Stimulated activated naive CD8-positive, alpha-beta T cell treated with anti-CD3 and anti-CD28 coated beads, Interleukin-15, amount 100 ng/mL, for 72 hours (primary cell): Measurements from ENCODE around the gene HERPUD2.
A peak's percentile ranks its signal among the peaks of the same experiment; 100 is the strongest.

Source experiments
- ATAC-seq: fragments of 150-1000 bp; cut with Tn5 transposase; 2 replicates; pipeline ENCODE4 v1.10.0; 2021; ENCODE audit warnings: mild to moderate bottlenecking, moderate library complexity
- DNase-seq, 2 donors: peaks; one replicate each; pipeline ENCODE4 v3.0.0; 2021 to 2022
- H3K27ac Mint-ChIP-seq, 2 donors: one replicate each; pipeline ENCODE4 v1.8.0; 2022; ENCODE audit warnings: mild to moderate bottlenecking in 2 of 2, mixed read lengths in 2 of 2, moderate library complexity in 2 of 2
- H3K27me3 Mint-ChIP-seq: one replicate; pipeline ENCODE4 v1.8.0; 2022; ENCODE audit warnings: mixed read lengths
- H3K4me1 Mint-ChIP-seq: one replicate; pipeline ENCODE4 v1.8.0; 2022; ENCODE audit warnings: mild to moderate bottlenecking, mixed read lengths
- H3K4me3 Mint-ChIP-seq, 2 donors: one replicate each; pipeline ENCODE4 v1.8.0; 2022; ENCODE audit warnings: mild to moderate bottlenecking in 2 of 2, mixed read lengths in 2 of 2, moderate library complexity in 1 of 2
- H3K9me3 Mint-ChIP-seq, 2 donors: one replicate each; pipeline ENCODE4 v1.8.0; 2022; ENCODE audit warnings: mixed read lengths in 2 of 2

Gene HERPUD2

GRCh38 chr7:35720849-35721248 is 25.9 kb upstream of the HERPUD2 start:
- Mint-ChIP-seq H3K27ac (no peak overlapping the region), H3K9me3 (peaks cover 5 to 7% of the 10 kb centered on the region in 2 donors), H3K4me1 (peaks cover 42% of the 10 kb centered on the region), H3K4me3 (no peak overlapping the region), H3K27me3 (no peaks in the 10 kb centered on the region)
- ATAC-seq (no peak), DNase-seq (no peak)

GRCh38 chr7:35720032-35720431 is 25.1 kb upstream of the HERPUD2 start:
- H3K27ac Mint-ChIP-seq = no peak overlapping the region
- no peaks in the 10 kb centered on the region for H3K27me3 Mint-ChIP-seq
- ATAC-seq = no peak

GRCh38 chr7:35718047-35718446 is 23.1 kb upstream of the HERPUD2 start:
- Mint-ChIP-seq H3K9me3 (peaks cover 5 to 6% of the 10 kb centered on the region in 2 donors), H3K27me3 (no peaks in the 10 kb centered on the region), H3K4me1 (peaks cover 24% of the 10 kb centered on the region), H3K4me3 (no peak overlapping the region), H3K27ac (no peak overlapping the region)
- DNase-seq (no peak), ATAC-seq (no peak)

More at GRCh38 chr7:35720032-35720431, 25.1 kb upstream of the HERPUD2 start:
- DNase-seq = no peak
- no peak overlapping the region for H3K4me3 Mint-ChIP-seq
- peaks cover 5 to 7% of the 10 kb centered on the region in 2 donors for H3K9me3 Mint-ChIP-seq
- peaks cover 34% of the 10 kb centered on the region for H3K4me1 Mint-ChIP-seq

- ATAC-seq = no peak
- peaks cover 18% of the 10 kb centered on the region for H3K4me1 Mint-ChIP-seq
- peaks cover under 1% of the 10 kb centered on the region in 2 donors for H3K9me3 Mint-ChIP-seq
- H3K27ac Mint-ChIP-seq = no peak overlapping the region
- no peaks in the 10 kb centered on the region for H3K27me3 Mint-ChIP-seq
- DNase-seq = no peak
- no peak overlapping the region for H3K4me3 Mint-ChIP-seq
These were observed 22.6 kb upstream of the HERPUD2 start for GRCh38 chr7:35717516-35717915.

GRCh38 chr7:35717013-35717412 is 22.1 kb upstream of the HERPUD2 start:
- ATAC-seq (no peak), DNase-seq (no peak)
- Mint-ChIP-seq H3K4me3 (no peak overlapping the region), H3K9me3 (no peaks in the 10 kb centered on the region), H3K27me3 (no peaks in the 10 kb centered on the region), H3K27ac (no peak overlapping the region), H3K4me1 (peaks cover 16% of the 10 kb centered on the region)

GRCh38 chr7:35716038-35716803 is 21.3 kb upstream of the HERPUD2 start:
- Mint-ChIP-seq H3K4me3 (no peak overlapping the region), H3K9me3 (no peaks in the 10 kb centered on the region), H3K27ac (no peak overlapping the region), H3K4me1 (peaks cover 16% of the 10 kb centered on the region), H3K27me3 (no peaks in the 10 kb centered on the region)
- DNase-seq (no peak), ATAC-seq (no peak)

- ATAC-seq (peak; percentile 39), DNase-seq (no peak)
- H3K9me3 Mint-ChIP-seq = no peaks in the 10 kb centered on the region
- H3K27me3 Mint-ChIP-seq = no peaks in the 10 kb centered on the region
- peaks cover 23% of the 10 kb centered on the region for H3K4me1 Mint-ChIP-seq
- no peak overlapping the region for H3K4me3 Mint-ChIP-seq
- no peak overlapping the region for H3K27ac Mint-ChIP-seq
These were observed 19.9 kb upstream of the HERPUD2 start for GRCh38 chr7:35714862-35715261.

- Mint-ChIP-seq H3K27ac (peak overlapping the region in 1 of 2 donors; percentile 46), H3K27me3 (no peaks in the 10 kb centered on the region), H3K4me3 (no peak overlapping the region), H3K9me3 (no peaks in the 10 kb centered on the region), H3K4me1 (peaks cover 28% of the 10 kb centered on the region)
- no peak for DNase-seq
- no peak for ATAC-seq
These were observed 19.5 kb upstream of the HERPUD2 start for GRCh38 chr7:35714407-35714806.

GRCh38 chr7:35712563-35713226 is 17.8 kb upstream of the HERPUD2 start:
- Mint-ChIP-seq H3K9me3 (no peaks in the 10 kb centered on the region), H3K27me3 (no peaks in the 10 kb centered on the region), H3K4me3 (no peak overlapping the region), H3K4me1 (peaks cover 29% of the 10 kb centered on the region), H3K27ac (no peak overlapping the region)
- DNase-seq (no peak), ATAC-seq (no peak)

GRCh38 chr7:35707422-35707821 is 12.5 kb upstream of the HERPUD2 start:
- Mint-ChIP-seq H3K9me3 (no peaks in the 10 kb centered on the region), H3K27me3 (no peaks in the 10 kb centered on the region), H3K27ac (no peak overlapping the region), H3K4me3 (no peak overlapping the region), H3K4me1 (peaks cover 13% of the 10 kb centered on the region)
- DNase-seq = no peak
- ATAC-seq = no peak

- H3K9me3 Mint-ChIP-seq = no peaks in the 10 kb centered on the region
- no peak overlapping the region for H3K27ac Mint-ChIP-seq
These were observed 11.1 kb upstream of the HERPUD2 start for GRCh38 chr7:35705932-35706461.

GRCh38 chr7:35704261-35704660 is 9.3 kb upstream of the HERPUD2 start:
- no peak for DNase-seq
- no peak for ATAC-seq
- Mint-ChIP-seq H3K4me3 (no peak overlapping the region), H3K27me3 (no peaks in the 10 kb centered on the region), H3K27ac (no peak overlapping the region), H3K4me1 (peaks cover 16% of the 10 kb centered on the region), H3K9me3 (no peaks in the 10 kb centered on the region)

More at GRCh38 chr7:35705932-35706461, 11.1 kb upstream of the HERPUD2 start:
- DNase-seq = no peak
- no peak for ATAC-seq
- Mint-ChIP-seq H3K27me3 (no peaks in the 10 kb centered on the region), H3K4me3 (no peak overlapping the region), H3K4me1 (peaks cover 17% of the 10 kb centered on the region)

- Mint-ChIP-seq H3K27ac (no peak overlapping the region), H3K27me3 (no peaks in the 10 kb centered on the region), H3K4me1 (peaks cover 16% of the 10 kb centered on the region), H3K9me3 (no peaks in the 10 kb centered on the region), H3K4me3 (no peak overlapping the region)
- DNase-seq (no peak), ATAC-seq (no peak)
These were observed 7.6 kb upstream of the HERPUD2 start for GRCh38 chr7:35702541-35702940.

- Mint-ChIP-seq H3K4me1 (peaks cover 27% of the 10 kb centered on the region), H3K27me3 (no peaks in the 10 kb centered on the region), H3K27ac (no peak overlapping the region), H3K9me3 (no peaks in the 10 kb centered on the region), H3K4me3 (no peak overlapping the region)
- peak; percentile 87 for ATAC-seq
- DNase-seq = peak in 1 of 2 donors; percentile 18
These were observed 6.5 kb upstream of the HERPUD2 start for GRCh38 chr7:35701287-35701900.

GRCh38 chr7:35700865-35701264 is 5.9 kb upstream of the HERPUD2 start:
- Mint-ChIP-seq H3K4me1 (peaks cover 32% of the 10 kb centered on the region), H3K27me3 (no peaks in the 10 kb centered on the region), H3K9me3 (no peaks in the 10 kb centered on the region), H3K27ac (no peak overlapping the region), H3K4me3 (no peak overlapping the region)
- ATAC-seq = no peak
- no peak for DNase-seq

- Mint-ChIP-seq H3K4me1 (peaks cover 37% of the 10 kb centered on the region), H3K4me3 (no peak overlapping the region), H3K9me3 (no peaks in the 10 kb centered on the region), H3K27me3 (no peaks in the 10 kb centered on the region), H3K27ac (no peak overlapping the region)
- ATAC-seq (peak; percentile 25), DNase-seq (no peak)
These were observed 5.4 kb upstream of the HERPUD2 start for GRCh38 chr7:35700333-35700732.
